Myocyte (in vitro differentiated cells): ENCODE measurements around the gene TNFSF11. TPM values are rescaled to one million over a fixed set of nuclear protein-coding genes. Genes with fewer than 3 reads are reported as not detected.

Experiments used
- DNase-seq: peaks from one replicate; pipeline ENCODE4 v3.0.0-alpha.2; 2012; ENCODE audit warnings: low read depth
- total RNA-seq: library from RNA; depleted of rRNA; stranded (reverse); fragments of >200 nt; gene quantifications from 2 replicates; pipeline ENCODE4 v1.2.3, GENCODE V29; 2014

TNFSF11 gene
- total RNA-seq, 1 donor from 2014 or later: not detected

GRCh38 chr13:42607546-42607945, 33.6 kb downstream of the TNFSF11 start:
- no peak for DNase-seq

- no peak for DNase-seq
Measured at GRCh38 chr13:42610649-42611048, 36.7 kb downstream of the TNFSF11 start.

GRCh38 chr13:42611086-42611779, 37.3 kb downstream of the TNFSF11 start:
- DNase-seq: no peak

GRCh38 chr13:42612021-42612765, 38.2 kb downstream of the TNFSF11 start:
- no peak for DNase-seq

GRCh38 chr13:42614436-42615035, 40.6 kb downstream of the TNFSF11 start:
- no peak for DNase-seq

GRCh38 chr13:42615691-42616090, 41.7 kb downstream of the TNFSF11 start:
- peak; percentile 18 for DNase-seq

GRCh38 chr13:42617221-42617620, 43.3 kb downstream of the TNFSF11 start:
- DNase-seq: no peak

GRCh38 chr13:42623916-42624315, 50.0 kb downstream of the TNFSF11 start:
- no peak for DNase-seq

- no peak for DNase-seq
Measured at GRCh38 chr13:42625611-42626010, 51.7 kb downstream of the TNFSF11 start.

- DNase-seq: no peak
Measured at GRCh38 chr13:42626176-42626860, 52.4 kb downstream of the TNFSF11 start.

- DNase-seq: no peak
Measured at GRCh38 chr13:42628666-42629065, 54.7 kb downstream of the TNFSF11 start.

GRCh38 chr13:42631181-42631580, 57.2 kb downstream of the TNFSF11 start:
- no peak for DNase-seq

- no peak for DNase-seq
Measured at GRCh38 chr13:42633495-42633894, 59.5 kb downstream of the TNFSF11 start.

GRCh38 chr13:42638101-42638500, 64.1 kb downstream of the TNFSF11 start:
- DNase-seq: no peak

GRCh38 chr13:42638886-42639285, 64.9 kb downstream of the TNFSF11 start:
- no peak for DNase-seq

- DNase-seq: no peak
Measured at GRCh38 chr13:42643076-42643475, 69.1 kb downstream of the TNFSF11 start.

GRCh38 chr13:42644841-42645240, 70.9 kb downstream of the TNFSF11 start:
- no peak for DNase-seq

GRCh38 chr13:42645717-42646116, 71.8 kb downstream of the TNFSF11 start:
- no peak for DNase-seq

GRCh38 chr13:42649141-42649540, 75.2 kb downstream of the TNFSF11 start:
- no peak for DNase-seq

- DNase-seq: no peak
Measured at GRCh38 chr13:42649831-42650230, 75.9 kb downstream of the TNFSF11 start.

- no peak for DNase-seq
Measured at GRCh38 chr13:42650506-42650905, 76.6 kb downstream of the TNFSF11 start.
